ENCODE data around the gene DLEC1.

Gene DLEC1

GRCh38 chr3:38136393-38136776 lies 97.4 kb downstream of the DLEC1 start:
- WGBS (ENCODE audit: extremely low coverage, insufficient coverage, low lambda C conversion rate) = no CpG with 5 or more reads among the region's 20 CpGs
- peaks cover 2% of the 10 kb centered on the region for H3K36me3 ChIP-seq (ENCODE audit: control insufficient read depth, insufficient read depth, low read length)
- no peaks in the 10 kb centered on the region for H3K27me3 ChIP-seq (ENCODE audit: insufficient read depth, low read length, poor library complexity)
- H3K4me3 ChIP-seq (ENCODE audit: low read length) = peak overlapping the region; percentile 90
- no peak overlapping the region for H2AK5ac ChIP-seq (ENCODE audit: low read length)
- peaks cover 10% of the 10 kb centered on the region for H3K79me1 ChIP-seq (ENCODE audit: low read length)
- peak overlapping the region; percentile 36 for H3K23ac ChIP-seq (ENCODE audit: low read length)
- H4K8ac ChIP-seq (ENCODE audit: low read depth, low read length) = no peak overlapping the region
- peak; percentile 54 for DNase-seq
- no peak overlapping the region for H2BK5ac ChIP-seq (ENCODE audit: low read length)
- peaks cover 7% of the 10 kb centered on the region for H3K79me2 ChIP-seq (ENCODE audit: control insufficient read depth, insufficient read depth, low read length)
- H2BK15ac ChIP-seq (replicated peaks; ENCODE audit: low read depth) = no peak overlapping the region
- no peak overlapping the region for H2BK120ac ChIP-seq (ENCODE audit: low read depth, low read length)
- H3K4me2 ChIP-seq (ENCODE audit: low read length) = peak overlapping the region; percentile 83
- peak overlapping the region; percentile 95 for H3K9ac ChIP-seq (ENCODE audit: low read length)
- peak overlapping the region; percentile 70 for H3K18ac ChIP-seq (ENCODE audit: low read length)
- no peak overlapping the region for H4K5ac ChIP-seq (ENCODE audit: low read length)
- H3K4me1 ChIP-seq (ENCODE audit: control insufficient read depth, low read depth, low read length) = peaks cover 8% of the 10 kb centered on the region
- peak overlapping the region; percentile 38 for H3K4ac ChIP-seq (ENCODE audit: low read depth, low read length)
- H3K27ac ChIP-seq (ENCODE audit: low read depth, low read length) = peak overlapping the region; percentile 36
- H3K56ac ChIP-seq (ENCODE audit: low read length) = peak overlapping the region; percentile 97

GRCh38 chr3:38136777-38137614 lies 98.0 kb downstream of the DLEC1 start, which contains the start of gene ACAA1:
ACAA1 (minus strand) TSS chr3:38137127; CDS start chr3:38137035, 92 bp downstream.
- peaks cover 10% of the 10 kb centered on the region for H3K79me1 ChIP-seq (ENCODE audit: low read length)
- WGBS (ENCODE audit: extremely low coverage, insufficient coverage, low lambda C conversion rate) = no CpG with 5 or more reads among the region's 66 CpGs

GRCh38 chr3:38137615-38138348 lies 98.8 kb downstream of the DLEC1 start:
- peak overlapping the region; percentile 67 for H3K4me2 ChIP-seq (ENCODE audit: low read length)
- H3K18ac ChIP-seq (ENCODE audit: low read length) = peak overlapping the region; percentile 53
- peak overlapping the region; percentile 44 for H3K4me3 ChIP-seq (ENCODE audit: low read length)
- peaks cover 10% of the 10 kb centered on the region for H3K79me1 ChIP-seq (ENCODE audit: low read length)
- peak overlapping the region; percentile 37 for H3K4ac ChIP-seq (ENCODE audit: low read depth, low read length)
- peak overlapping the region; percentile 20 for H2AK5ac ChIP-seq (ENCODE audit: low read length)
- no peak overlapping the region for H2BK5ac ChIP-seq (ENCODE audit: low read length)
- no peak overlapping the region for H2BK120ac ChIP-seq (ENCODE audit: low read depth, low read length)
- H3K27me3 ChIP-seq (ENCODE audit: insufficient read depth, low read length, poor library complexity) = no peaks in the 10 kb centered on the region
- H3K56ac ChIP-seq (ENCODE audit: low read length) = peak overlapping the region; percentile 97
- no peak overlapping the region for H4K8ac ChIP-seq (ENCODE audit: low read depth, low read length)
- peaks cover 8% of the 10 kb centered on the region for H3K4me1 ChIP-seq (ENCODE audit: control insufficient read depth, low read depth, low read length)
- H3K36me3 ChIP-seq (ENCODE audit: control insufficient read depth, insufficient read depth, low read length) = no peaks in the 10 kb centered on the region
- peak overlapping the region; percentile 87 for H3K27ac ChIP-seq (ENCODE audit: low read depth, low read length)
- H3K23ac ChIP-seq (ENCODE audit: low read length) = no peak overlapping the region
- no peak overlapping the region for H4K5ac ChIP-seq (ENCODE audit: low read length)
- H2BK15ac ChIP-seq (replicated peaks; ENCODE audit: low read depth) = no peak overlapping the region
- DNase-seq = peak; percentile 72
- H3K79me2 ChIP-seq (ENCODE audit: control insufficient read depth, insufficient read depth, low read length) = peaks cover 7% of the 10 kb centered on the region
- WGBS (ENCODE audit: extremely low coverage, insufficient coverage, low lambda C conversion rate) = no CpG with 5 or more reads among the region's 22 CpGs
- H3K9ac ChIP-seq (ENCODE audit: low read length) = peak overlapping the region; percentile 93

More at GRCh38 chr3:38136777-38137614, 98.0 kb downstream of the DLEC1 start, which contains the start of gene ACAA1:
- Histone ChIP-seq H3K18ac (ENCODE audit: low read length) (peak within 1 kb of the TSS; percentile 70), H3K4ac (ENCODE audit: low read depth, low read length) (peak within 1 kb of the TSS; percentile 38), H2BK15ac (replicated peaks; ENCODE audit: low read depth) (no peak within 1 kb of the TSS), H3K4me1 (ENCODE audit: control insufficient read depth, low read depth, low read length) (peaks cover 8% of the 10 kb centered on the region), H3K9ac (ENCODE audit: low read length) (peak within 1 kb of the TSS; percentile 95), H3K4me3 (ENCODE audit: low read length) (peak within 1 kb of the TSS; percentile 90), H2BK5ac (ENCODE audit: low read length) (no peak within 1 kb of the TSS), H2BK120ac (ENCODE audit: low read depth, low read length) (no peak within 1 kb of the TSS), H3K27ac (ENCODE audit: low read depth, low read length) (peak within 1 kb of the TSS; percentile 87), H3K56ac (ENCODE audit: low read length) (peak within 1 kb of the TSS; percentile 97), H3K4me2 (ENCODE audit: low read length) (peak within 1 kb of the TSS; percentile 83), H4K8ac (ENCODE audit: low read depth, low read length) (no peak within 1 kb of the TSS), H3K36me3 (ENCODE audit: control insufficient read depth, insufficient read depth, low read length) (peaks cover 2% of the 10 kb centered on the region), H2AK5ac (ENCODE audit: low read length) (peak within 1 kb of the TSS; percentile 20), H4K5ac (ENCODE audit: low read length) (no peak within 1 kb of the TSS), H3K27me3 (ENCODE audit: insufficient read depth, low read length, poor library complexity) (no peaks in the 10 kb centered on the region), H3K23ac (ENCODE audit: low read length) (peak within 1 kb of the TSS; percentile 36), H3K79me2 (ENCODE audit: control insufficient read depth, insufficient read depth, low read length) (peaks cover 7% of the 10 kb centered on the region)
- DNase-seq = peak; percentile 100

- Histone ChIP-seq H4K8ac (ENCODE audit: low read depth, low read length) (no peak within 1 kb of the TSS), H3K9ac (ENCODE audit: low read length) (peak within 1 kb of the TSS; percentile 93), H3K56ac (ENCODE audit: low read length) (peak within 1 kb of the TSS; percentile 97), H3K79me1 (ENCODE audit: low read length) (peaks cover 10% of the 10 kb centered on the region), H3K4me1 (ENCODE audit: control insufficient read depth, low read depth, low read length) (peaks cover 8% of the 10 kb centered on the region), H3K4ac (ENCODE audit: low read depth, low read length) (peak within 1 kb of the TSS; percentile 66), H3K36me3 (ENCODE audit: control insufficient read depth, insufficient read depth, low read length) (no peaks in the 10 kb centered on the region), H3K27me3 (ENCODE audit: insufficient read depth, low read length, poor library complexity) (no peaks in the 10 kb centered on the region), H3K4me2 (ENCODE audit: low read length) (peak within 1 kb of the TSS; percentile 86), H3K79me2 (ENCODE audit: control insufficient read depth, insufficient read depth, low read length) (peaks cover 7% of the 10 kb centered on the region), H2BK120ac (ENCODE audit: low read depth, low read length) (peak within 1 kb of the TSS; percentile 0), H3K23ac (ENCODE audit: low read length) (peak within 1 kb of the TSS; percentile 90), H3K18ac (ENCODE audit: low read length) (peak within 1 kb of the TSS; percentile 53), H2BK5ac (ENCODE audit: low read length) (peak within 1 kb of the TSS; percentile 81), H4K5ac (ENCODE audit: low read length) (no peak within 1 kb of the TSS), H2AK5ac (ENCODE audit: low read length) (peak within 1 kb of the TSS; percentile 48), H3K4me3 (ENCODE audit: low read length) (peak within 1 kb of the TSS; percentile 73), H3K27ac (ENCODE audit: low read depth, low read length) (peak within 1 kb of the TSS; percentile 87), H2BK15ac (replicated peaks; ENCODE audit: low read depth) (no peak within 1 kb of the TSS)
- DNase-seq = peak; percentile 79
- no CpG with 5 or more reads among the region's 65 CpGs for WGBS (ENCODE audit: extremely low coverage, insufficient coverage, low lambda C conversion rate)
Measured at GRCh38 chr3:38138349-38139190, 99.6 kb downstream of the DLEC1 start, which contains the start of gene MYD88. MYD88 (plus strand) TSS chr3:38138661; CDS start chr3:38138701, 40 bp downstream.

- Histone ChIP-seq H3K56ac (ENCODE audit: low read length) (peak overlapping the region; percentile 97), H2AK5ac (ENCODE audit: low read length) (peak overlapping the region; percentile 48), H4K8ac (ENCODE audit: low read depth, low read length) (no peak overlapping the region), H3K23ac (ENCODE audit: low read length) (no peak overlapping the region), H3K4me3 (ENCODE audit: low read length) (peak overlapping the region; percentile 73), H2BK120ac (ENCODE audit: low read depth, low read length) (peak overlapping the region; percentile 0), H3K27ac (ENCODE audit: low read depth, low read length) (no peak overlapping the region), H4K5ac (ENCODE audit: low read length) (no peak overlapping the region), H3K27me3 (ENCODE audit: insufficient read depth, low read length, poor library complexity) (no peaks in the 10 kb centered on the region), H3K18ac (ENCODE audit: low read length) (peak overlapping the region; percentile 13), H3K79me2 (ENCODE audit: control insufficient read depth, insufficient read depth, low read length) (peaks cover 7% of the 10 kb centered on the region), H2BK5ac (ENCODE audit: low read length) (no peak overlapping the region), H3K4ac (ENCODE audit: low read depth, low read length) (peak overlapping the region; percentile 66), H3K79me1 (ENCODE audit: low read length) (peaks cover 7% of the 10 kb centered on the region), H3K4me1 (ENCODE audit: control insufficient read depth, low read depth, low read length) (peaks cover 8% of the 10 kb centered on the region), H3K9ac (ENCODE audit: low read length) (peak overlapping the region; percentile 93), H3K36me3 (ENCODE audit: control insufficient read depth, insufficient read depth, low read length) (no peaks in the 10 kb centered on the region), H3K4me2 (ENCODE audit: low read length) (peak overlapping the region; percentile 86), H2BK15ac (replicated peaks; ENCODE audit: low read depth) (no peak overlapping the region)
- no CpG with 5 or more reads among the region's 8 CpGs for WGBS (ENCODE audit: extremely low coverage, insufficient coverage, low lambda C conversion rate)
- no peak for DNase-seq
Measured at GRCh38 chr3:38139191-38139590, 100.2 kb downstream of the DLEC1 start.

Data from mesendoderm (in vitro differentiated cells).